Endothelial cell of umbilical vein (primary cell): Measurements from ENCODE around the gene MALRD1. TPM values are rescaled to one million over a fixed set of nuclear protein-coding genes. Genes with fewer than 3 reads are reported as not detected.

ENCODE experiments used
- BruUV-seq: library from RNA; stranded (reverse); fragments of 400-500 nt; replicated peaks from 2 replicates; lab custom pipeline; 2021; lab: Mats Ljungman, UMichigan
- CTCF ChIA-PET: fragments of 300-600, 350-600 bp; sonication (Branson Sonifier 250); formaldehyde crosslinking; loops from one replicate; lab custom pipeline; 2021; ENCODE audit warnings: antibody characterized with exemption, inconsistent platforms; lab: Charles Lee
- POLR2A ChIA-PET: fragments of 300-600, 350-600 bp; sonication (Branson Sonifier 250); formaldehyde crosslinking; loops from one replicate; lab custom pipeline; 2021; ENCODE audit warnings: antibody characterized with exemption, inconsistent platforms; lab: Charles Lee
- DNase-seq: peaks from one replicate; pipeline ENCODE4 v3.0.0-alpha.2; 2011; ENCODE audit warnings: low read depth, low spot score
- FAIRE-seq: peaks from 2 replicates; lab custom pipeline; 2011; peaks lifted over from hg19 to GRCh38; lab: Jason Lieb, UNC
- H2AFZ ChIP-seq: 2 replicates; pipeline ENCODE4 v1.6.0; 2012; ENCODE audit warnings: low read depth, low read length, control low read depth, inconsistent platforms
- H3K27ac ChIP-seq: 2 replicates; pipeline ENCODE4 v1.5.1; 2011; ENCODE audit warnings: low read depth, mild to moderate bottlenecking, control low read depth, low read length, moderate library complexity; ENCODE audit not compliant: insufficient read depth
- H3K27me3 ChIP-seq, 2 experiments: 2 replicates each; pipeline versions ENCODE4 v1.6.0 to v1.6.1; 2011; ENCODE audit warnings: low read length in 2 of 2, mixed read lengths in 1 of 2; ENCODE audit not compliant: control insufficient read depth in 2 of 2, insufficient read depth in 2 of 2
- H3K36me3 ChIP-seq, 2 experiments: 2 replicates in 1 of 2; 3 replicates in 1 of 2; pipeline ENCODE4 v1.5.1; 2011; ENCODE audit warnings: low read length in 2 of 2, mild to moderate bottlenecking in 1 of 2, moderate library complexity in 1 of 2; ENCODE audit not compliant: control insufficient read depth in 2 of 2, insufficient read depth in 2 of 2; ENCODE audit errors: extremely low read depth in 1 of 2
- H3K4me1 ChIP-seq: 3 replicates; pipeline ENCODE4 v1.5.1; 2011; ENCODE audit warnings: mild to moderate bottlenecking, low read length; ENCODE audit not compliant: control insufficient read depth, insufficient read depth; ENCODE audit errors: extremely low read depth
- H3K4me2 ChIP-seq: 2 replicates; pipeline ENCODE4 v1.6.1; 2011; ENCODE audit warnings: low read length, control low read depth, mixed read lengths; ENCODE audit not compliant: insufficient read depth
- H3K4me3 ChIP-seq, 3 experiments: fragments of 200-600 bp in 1 of 3; sonication (generic), shearing (Covaris generic) in 1 of 3; replicated peaks in 1 of 3; 2 replicates each; pipeline ENCODE4 v1.5.1; 2011 to 2016; ENCODE audit warnings: control low read depth in 3 of 3, low read length in 3 of 3, mild to moderate bottlenecking in 2 of 3, inconsistent platforms in 1 of 3, low read depth in 1 of 3, moderate library complexity in 1 of 3; ENCODE audit not compliant: insufficient read depth in 1 of 3
- H3K79me2 ChIP-seq: 2 replicates; pipeline ENCODE4 v1.6.0; 2012; ENCODE audit warnings: low read length, inconsistent platforms; ENCODE audit not compliant: control insufficient read depth, insufficient read depth
- H3K9ac ChIP-seq: replicated peaks from 2 replicates; pipeline ENCODE3; 2011; ENCODE audit warnings: low read length, control low read depth; ENCODE audit not compliant: insufficient read depth; ENCODE audit errors: extremely low read depth
- H3K9me1 ChIP-seq: replicated peaks from 3 replicates; pipeline ENCODE4 v1.6.0; 2011; ENCODE audit warnings: mild to moderate bottlenecking, low read length; ENCODE audit not compliant: control insufficient read depth, insufficient read depth; ENCODE audit errors: extremely low read depth
- H3K9me3 ChIP-seq: replicated peaks from 2 replicates; pipeline ENCODE4 v1.5.1; 2012; ENCODE audit warnings: low read length, inconsistent platforms; ENCODE audit not compliant: control insufficient read depth, insufficient read depth
- H4K20me1 ChIP-seq: replicated peaks from 2 replicates; pipeline ENCODE3; 2011; ENCODE audit warnings: mild to moderate bottlenecking, low read length; ENCODE audit not compliant: control insufficient read depth, insufficient read depth; ENCODE audit errors: extremely low read depth
- CTCF ChIP-seq, 2 donors: IDR thresholded peaks; 1 replicate in 1 of 2; 2 replicates in 1 of 2; pipeline ENCODE4 v1.5.1; 2011; ENCODE audit warnings: low read length in 2 of 2, mild to moderate bottlenecking in 2 of 2, moderate library complexity in 2 of 2, control low read depth in 1 of 2, inconsistent platforms in 1 of 2, low read depth in 1 of 2; ENCODE audit not compliant: insufficient read depth in 1 of 2; ENCODE audit errors: extremely low read depth in 1 of 2
- EZH2 ChIP-seq: IDR thresholded peaks from 2 replicates; pipeline ENCODE4 v1.6.1; 2012; ENCODE audit warnings: borderline replicate concordance, low read depth, mild to moderate bottlenecking, moderate library complexity, low read length, inconsistent platforms; ENCODE audit not compliant: severe bottlenecking
- FOS ChIP-seq: IDR thresholded peaks from 2 replicates; pipeline ENCODE4 v1.6.1; 2011; ENCODE audit warnings: mild to moderate bottlenecking, low read length, moderate library complexity, borderline replicate concordance; ENCODE audit not compliant: insufficient read depth
- GATA2 ChIP-seq: IDR thresholded peaks from 2 replicates; pipeline ENCODE4 v1.7.0; 2011; ENCODE audit warnings: low read depth, mild to moderate bottlenecking, moderate library complexity, mixed read lengths, low read length; ENCODE audit not compliant: insufficient read length, insufficient read depth
- JUN ChIP-seq: IDR thresholded peaks from 2 replicates; pipeline ENCODE4 v1.6.1; 2011; ENCODE audit warnings: borderline replicate concordance, low read depth; ENCODE audit not compliant: insufficient read length, insufficient read depth
- MAX ChIP-seq: IDR thresholded peaks from 2 replicates; pipeline ENCODE4 v1.6.1; 2011; ENCODE audit not compliant: insufficient read depth, insufficient read length
- MYC ChIP-seq: IDR thresholded peaks from one replicate; pipeline ENCODE4 v1.6.1; 2011; ENCODE audit warnings: mild to moderate bottlenecking, low read depth, low read length
- POLR2A ChIP-seq: IDR thresholded peaks from 2 replicates; pipeline ENCODE4 v1.6.1; 2012; ENCODE audit warnings: low read depth, mild to moderate bottlenecking, control low read depth, low read length
- POLR2AphosphoS5 ChIP-seq: IDR thresholded peaks from 2 replicates; pipeline ENCODE4 v1.6.1; 2012; ENCODE audit warnings: low read depth, mild to moderate bottlenecking, control low read depth, low read length, moderate library complexity; ENCODE audit not compliant: insufficient read depth
- dilution Hi-C: fragments of 300-500 bp; cut with MboI; formaldehyde crosslinking; loops from one replicate; pipeline ENCODE4 v1.15.0; 2019; ENCODE audit warnings: low sequenced_read_pairs; ENCODE audit not compliant: extremely low pct_ligation_motif_present
- intact Hi-C: fragments of 100-400 bp; cut with micrococcal nuclease; formaldehyde crosslinking; loops from one replicate; pipeline ENCODE4 v1.10.0; 2022
- polyA plus RNA-seq, 4 experiments: library from polyadenylated mRNA; depleted of rRNA in 3 of 4; stranded (reverse) in 3 of 4; unstranded in 1 of 4; fragments of >200 nt; gene quantifications; 2 replicates each; pipeline versions ENCODE4 v1.2.1 to v1.2.3, GENCODE V29; 2011 to 2012; ENCODE audit warnings: missing spikeins in 1 of 4
- total RNA-seq: library from RNA; stranded (reverse); gene quantifications from 2 replicates; pipeline ENCODE4 v1.2.3, GENCODE V29; 2021

The MALRD1 gene
- total and polyA plus RNA-seq, 2 donors (not counting 3 experiments of a cell fraction or from before 2014, with no cell fraction given), result not detected

- POLR2A ChIA-PET, result no interaction called here
- TF ChIP-seq POLR2AphosphoS5, result no peak
- TF ChIP-seq CTCF (IDR thresholded peaks at IDR 0.05; ENCODE audit: extremely low read depth in 1 of 2, insufficient read depth in 1 of 2, low read depth in 1 of 2, low read length in 2 of 2), result no peak
- no peak for TF ChIP-seq MYC
- TF ChIP-seq POLR2A, result no peak
- TF ChIP-seq GATA2, result no peak
- no peak for TF ChIP-seq JUN
- TF ChIP-seq MAX, result no peak
- TF ChIP-seq FOS, result no peak
- TF ChIP-seq EZH2, result no peak
- Histone ChIP-seq H3K9me3 (no peaks in the 10 kb centered on the region), H3K4me3 (no peak overlapping the region), H3K27me3 (no peaks in the 10 kb centered on the region), H3K9ac (no peak overlapping the region), H3K9me1 (no peaks in the 10 kb centered on the region), H3K4me1 (no peaks in the 10 kb centered on the region), H3K79me2 (no peaks in the 10 kb centered on the region), H3K4me2 (no peak overlapping the region), H3K27ac (no peak overlapping the region), H4K20me1 (no peaks in the 10 kb centered on the region), H2AFZ (no peak overlapping the region), H3K36me3 (no peaks in the 10 kb centered on the region)
- FAIRE-seq (no peak), DNase-seq (no peak)
- dilution Hi-C loops (no loop called here), intact Hi-C loops (no loop called here)
- no TSS peak for BruUV-seq
- CTCF ChIA-PET, result no interaction called here
Measured at GRCh38 chr10:19290770-19291169, 242.2 kb downstream of the MALRD1 start.
